Calu3 (cell line): ENCODE measurements around the gene HOXC11. TPM values are rescaled to one million over a fixed set of nuclear protein-coding genes. Genes with fewer than 3 reads are reported as not detected.
A peak's percentile ranks its signal among the peaks of the same experiment; 100 is the strongest.

ENCODE experiments used
- BruUV-seq: library from RNA; stranded (reverse); fragments of 400-500 nt; replicated peaks from 2 replicates; lab custom pipeline; 2021; lab: Mats Ljungman, UMichigan
- CTCF ChIA-PET: fragments of 300-600 bp; sonication (Branson Sonifier 250); formaldehyde crosslinking; loops from one replicate; lab custom pipeline; 2022; ENCODE audit warnings: antibody characterized with exemption; lab: Charles Lee
- DNase-seq: peaks from one replicate; pipeline ENCODE4 v3.0.0; 2022
- H3K27ac Mint-ChIP-seq: one replicate; pipeline ENCODE4 v1.8.0; 2022; ENCODE audit warnings: mixed read lengths; ENCODE audit not compliant: unreplicated experiment
- H3K27me3 Mint-ChIP-seq: one replicate; pipeline ENCODE4 v1.8.0; 2022; ENCODE audit warnings: mixed read lengths; ENCODE audit not compliant: unreplicated experiment
- H3K36me3 Mint-ChIP-seq: one replicate; pipeline ENCODE4 v1.8.0; 2022; ENCODE audit warnings: mild to moderate bottlenecking, moderate library complexity, mixed read lengths; ENCODE audit not compliant: insufficient read depth, unreplicated experiment
- H3K4me1 Mint-ChIP-seq: one replicate; pipeline ENCODE4 v1.8.0; 2022; ENCODE audit warnings: mild to moderate bottlenecking, low read depth, mixed read lengths; ENCODE audit not compliant: unreplicated experiment
- H3K4me3 Mint-ChIP-seq: one replicate; pipeline ENCODE4 v1.8.0; 2022; ENCODE audit warnings: mild to moderate bottlenecking, low read depth, moderate library complexity, mixed read lengths; ENCODE audit not compliant: unreplicated experiment
- H3K9me3 Mint-ChIP-seq: one replicate; pipeline ENCODE4 v1.8.0; 2022; ENCODE audit warnings: low read depth, mixed read lengths; ENCODE audit not compliant: unreplicated experiment
- CTCF ChIP-seq: fragments of 200-600 bp; IDR thresholded peaks from one replicate; pipeline ENCODE4 v1.8.0; 2022; ENCODE audit warnings: antibody characterized with exemption; ENCODE audit not compliant: unreplicated experiment
- intact Hi-C: fragments of 100-400 bp; cut with micrococcal nuclease; formaldehyde crosslinking; loops from one replicate; pipeline ENCODE4 v1.10.0; 2022; ENCODE audit not compliant: unreplicated experiment
- total RNA-seq: library from RNA; stranded (reverse); gene quantifications from 2 replicates; pipeline ENCODE4 v1.2.3, GENCODE V29; 2022

Gene HOXC11
- total RNA-seq, 1 experiment from 2014 or later: not detected

- no peak overlapping the region for H3K27ac Mint-ChIP-seq
- intact Hi-C loops: no loop called here
- H3K27me3 Mint-ChIP-seq: peaks cover 76% of the 10 kb centered on the region
- no peak for TF ChIP-seq CTCF
- peaks cover 8% of the 10 kb centered on the region for H3K36me3 Mint-ChIP-seq
- peaks cover 8% of the 10 kb centered on the region for H3K4me1 Mint-ChIP-seq
- BruUV-seq: no TSS peak
- H3K9me3 Mint-ChIP-seq: no peaks in the 10 kb centered on the region
- no peak for DNase-seq
- CTCF ChIA-PET: interaction anchor here (0.7 to 1.3 kb wide), 2 partner anchors 8 to 14 kb away, joined by 3 read pairs; partner anchors contain the start of gene HOXC10
- no peak overlapping the region for H3K4me3 Mint-ChIP-seq
These were observed 4.1 kb downstream of the HOXC11 start for GRCh38 chr12:53976823-53977595.

- Mint-ChIP-seq H3K9me3 (no peaks in the 10 kb centered on the region), H3K27ac (no peak overlapping the region), H3K4me1 (peaks cover 8% of the 10 kb centered on the region), H3K27me3 (peaks cover 76% of the 10 kb centered on the region), H3K36me3 (peaks cover 8% of the 10 kb centered on the region), H3K4me3 (peak overlapping the region; percentile 16)
- TF ChIP-seq CTCF: no peak
- BruUV-seq: no TSS peak
- intact Hi-C loops: no loop called here
- DNase-seq: no peak
- CTCF ChIA-PET: interaction anchor here (0.5 to 0.7 kb wide), 2 partner anchors 14 to 196 kb away, joined by 3 read pairs; no protein-coding TSS in a partner anchor
These were observed 4.9 kb downstream of the HOXC11 start for GRCh38 chr12:53977596-53978445.

- Mint-ChIP-seq H3K27ac (no peak overlapping the region), H3K9me3 (no peaks in the 10 kb centered on the region), H3K4me3 (peak overlapping the region; percentile 16), H3K4me1 (peaks cover 8% of the 10 kb centered on the region), H3K36me3 (peaks cover 13% of the 10 kb centered on the region), H3K27me3 (peaks cover 76% of the 10 kb centered on the region)
- intact Hi-C loops: no loop called here
- DNase-seq: no peak
- TF ChIP-seq CTCF: no peak
- CTCF ChIA-PET: interaction anchor here (0.5 kb wide), 1 partner anchor 197 kb away, joined by 3 read pairs; no protein-coding TSS in a partner anchor
- BruUV-seq: no TSS peak
These were observed 5.8 kb downstream of the HOXC11 start for GRCh38 chr12:53978477-53979356.
